HEK293T (cell line): ENCODE results near the gene HS6ST1.

Experiments used
- ARNT ChIP-seq: fragments of 450-650 bp; IDR thresholded peaks from 2 replicates; pipeline ENCODE4 v1.6.1; 2017; ENCODE audit warnings: mild to moderate bottlenecking
- FOXM1 ChIP-seq: fragments of 450-650 bp; IDR thresholded peaks from 2 replicates; pipeline ENCODE4 v1.6.1; 2017; ENCODE audit warnings: mild to moderate bottlenecking, borderline replicate concordance

- TF ChIP-seq FOXM1 (no peak), ARNT (no peak)
Measured at GRCh38 chr2:128234613-128235012, 84.1 kb downstream of the HS6ST1 start.
